Measurements from ENCODE around the gene FASN. TPM values are rescaled to one million over a fixed set of nuclear protein-coding genes. Genes with fewer than 3 reads are reported as not detected.

FASN gene
- total and polyA plus RNA-seq, 2 donors (not counting 3 experiments of a cell fraction or from before 2014, with no cell fraction given) = 101 to 360 TPM

DNA sequence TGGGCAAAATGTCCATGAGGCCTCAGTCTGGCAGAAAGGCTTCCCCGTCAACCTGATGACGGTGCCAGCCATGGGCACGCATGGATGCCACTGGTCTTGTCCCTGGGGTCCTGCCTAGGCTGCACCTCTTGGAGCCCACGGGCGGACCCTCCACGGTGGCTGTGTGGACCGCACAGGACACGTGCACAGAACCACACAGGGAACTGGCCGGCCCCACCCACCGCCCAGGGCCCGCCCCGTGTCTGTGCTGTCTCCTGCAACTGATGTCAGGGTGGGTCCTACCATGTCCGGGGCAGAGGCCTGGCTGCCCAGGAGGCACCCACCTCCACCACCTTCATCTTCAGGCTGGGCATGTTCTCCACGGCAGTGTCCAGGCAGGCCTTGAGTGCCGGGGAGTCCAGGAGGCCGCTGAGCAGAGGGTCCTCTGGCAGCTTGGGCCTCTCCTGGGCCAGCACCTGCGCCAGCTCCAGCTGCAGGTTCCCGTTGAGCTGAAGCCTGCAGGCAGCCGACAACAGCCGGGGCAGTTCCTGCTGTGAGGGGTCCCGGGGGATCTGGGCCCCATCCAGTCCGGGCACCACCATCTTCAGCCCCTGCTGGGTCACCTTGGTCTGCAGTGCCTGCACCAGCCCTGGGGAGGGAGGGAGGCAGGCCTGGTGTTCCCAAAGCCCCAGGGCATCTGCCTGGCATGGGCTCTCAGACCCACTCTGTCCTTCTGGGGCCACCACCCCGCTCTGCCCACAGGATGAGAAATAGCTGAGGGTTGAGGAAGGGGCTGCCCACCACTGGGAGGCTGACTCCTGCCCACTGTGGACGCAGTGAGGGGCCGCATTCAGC, 11.9 kb downstream of the FASN start:
- intact Hi-C loops (cut with micrococcal nuclease) (no loop called here), dilution Hi-C loops (cut with MboI; ENCODE audit: extremely low pct_ligation_motif_present, low sequenced_read_pairs) (no loop called here)
- Histone ChIP-seq H3K36me3 (ENCODE audit: control insufficient read depth in 2 of 2, extremely low read depth in 1 of 2, insufficient read depth in 2 of 2, low read length in 2 of 2) (peaks cover 37 to 86% of the 10 kb centered on the region in 2 experiments), H3K9ac (replicated peaks; ENCODE audit: extremely low read depth, insufficient read depth, low read length) (no peak overlapping the region), H3K79me2 (ENCODE audit: control insufficient read depth, insufficient read depth, low read length) (peaks cover 6% of the 10 kb centered on the region), H2AFZ (ENCODE audit: low read depth, low read length) (no peak overlapping the region), H3K27me3 (ENCODE audit: control insufficient read depth in 2 of 2, insufficient read depth in 2 of 2, low read length in 2 of 2) (no peaks in the 10 kb centered on the region), H3K9me3 (replicated peaks; ENCODE audit: control insufficient read depth, insufficient read depth, low read length) (no peaks in the 10 kb centered on the region), H3K9me1 (replicated peaks; ENCODE audit: control insufficient read depth, extremely low read depth, insufficient read depth, low read length) (no peaks in the 10 kb centered on the region), H3K4me2 (ENCODE audit: insufficient read depth, low read length) (no peak overlapping the region), H3K4me3 (replicated peaks in 1 of 3; ENCODE audit: insufficient read depth in 1 of 3, low read depth in 1 of 3, low read length in 3 of 3) (no peak overlapping the region), H4K20me1 (replicated peaks; ENCODE audit: control insufficient read depth, extremely low read depth, insufficient read depth, low read length) (no peaks in the 10 kb centered on the region), H3K4me1 (ENCODE audit: control insufficient read depth, extremely low read depth, insufficient read depth, low read length) (no peaks in the 10 kb centered on the region), H3K27ac (ENCODE audit: insufficient read depth, low read depth, low read length) (no peak overlapping the region)
- TF ChIP-seq EZH2 (IDR thresholded peaks at IDR 0.05; ENCODE audit: borderline replicate concordance, low read depth, low read length, severe bottlenecking) (no peak), MYC (IDR thresholded peaks at IDR 0.05; ENCODE audit: low read depth, low read length) (no peak), POLR2A (IDR thresholded peaks at IDR 0.05; ENCODE audit: low read depth, low read length) (no peak), JUN (IDR thresholded peaks at IDR 0.05; ENCODE audit: borderline replicate concordance, insufficient read depth, insufficient read length, low read depth) (no peak), POLR2AphosphoS5 (IDR thresholded peaks at IDR 0.05; ENCODE audit: insufficient read depth, low read depth, low read length) (no peak), GATA2 (IDR thresholded peaks at IDR 0.05; ENCODE audit: insufficient read depth, insufficient read length, low read depth, low read length) (no peak), FOS (IDR thresholded peaks at IDR 0.05; ENCODE audit: borderline replicate concordance, insufficient read depth, low read length) (no peak)
- TF ChIP-seq, protein P1, sequence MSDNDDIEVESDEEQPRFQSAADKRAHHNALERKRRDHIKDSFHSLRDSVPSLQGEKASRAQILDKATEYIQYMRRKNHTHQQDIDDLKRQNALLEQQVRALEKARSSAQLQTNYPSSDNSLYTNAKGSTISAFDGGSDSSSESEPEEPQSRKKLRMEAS (IDR thresholded peaks at IDR 0.05; ENCODE audit: insufficient read depth, insufficient read length) = no peak
- TF ChIP-seq, protein P2, sequence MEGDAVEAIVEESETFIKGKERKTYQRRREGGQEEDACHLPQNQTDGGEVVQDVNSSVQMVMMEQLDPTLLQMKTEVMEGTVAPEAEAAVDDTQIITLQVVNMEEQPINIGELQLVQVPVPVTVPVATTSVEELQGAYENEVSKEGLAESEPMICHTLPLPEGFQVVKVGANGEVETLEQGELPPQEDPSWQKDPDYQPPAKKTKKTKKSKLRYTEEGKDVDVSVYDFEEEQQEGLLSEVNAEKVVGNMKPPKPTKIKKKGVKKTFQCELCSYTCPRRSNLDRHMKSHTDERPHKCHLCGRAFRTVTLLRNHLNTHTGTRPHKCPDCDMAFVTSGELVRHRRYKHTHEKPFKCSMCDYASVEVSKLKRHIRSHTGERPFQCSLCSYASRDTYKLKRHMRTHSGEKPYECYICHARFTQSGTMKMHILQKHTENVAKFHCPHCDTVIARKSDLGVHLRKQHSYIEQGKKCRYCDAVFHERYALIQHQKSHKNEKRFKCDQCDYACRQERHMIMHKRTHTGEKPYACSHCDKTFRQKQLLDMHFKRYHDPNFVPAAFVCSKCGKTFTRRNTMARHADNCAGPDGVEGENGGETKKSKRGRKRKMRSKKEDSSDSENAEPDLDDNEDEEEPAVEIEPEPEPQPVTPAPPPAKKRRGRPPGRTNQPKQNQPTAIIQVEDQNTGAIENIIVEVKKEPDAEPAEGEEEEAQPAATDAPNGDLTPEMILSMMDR (IDR thresholded peaks at IDR 0.05; ENCODE audit: extremely low read depth in 1 of 2, insufficient read depth in 1 of 2, low read depth in 1 of 2, low read length in 2 of 2) = no peak
- CTCF ChIA-PET = interaction anchor here (0.9 to 4.4 kb wide), 2 partner anchors 55 to 56 kb away, joined by 3 to 13 read pairs; partner anchors contain the start of gene RAC3
- no TSS peak for BruUV-seq (replicated peaks)
- DNase-seq (ENCODE audit: low read depth, low spot score) (no peak), FAIRE-seq (no peak)
- POLR2A ChIA-PET = no interaction called here
